Stimulated activated CD4-positive, alpha-beta T cell treated with anti-CD3 and anti-CD28 coated beads, TNF-alpha, amount 100 ng/mL, for 48 hours (primary cell): ENCODE results near the gene NCK2.

ENCODE experiments used
- DNase-seq, 3 donors: peaks; one replicate each; pipeline ENCODE4 v3.0.0-alpha.2; 2020; ENCODE audit warnings: low read depth in 3 of 3

Gene NCK2

GRCh38 chr2:105792561-105792960, 47.8 kb downstream of the NCK2 start:
- DNase-seq = no peak

- no peak for DNase-seq
Measured at GRCh38 chr2:105793196-105793975, 48.7 kb downstream of the NCK2 start.

GRCh38 chr2:105794926-105795574, 50.3 kb downstream of the NCK2 start:
- no peak for DNase-seq

- no peak for DNase-seq
Measured at GRCh38 chr2:105795575-105795934, 50.8 kb downstream of the NCK2 start.

- DNase-seq = no peak
Measured at GRCh38 chr2:105796131-105796638, 51.5 kb downstream of the NCK2 start.

- DNase-seq = no peak
Measured at GRCh38 chr2:105796791-105797190, 52.1 kb downstream of the NCK2 start.

GRCh38 chr2:105797298-105797819, 52.6 kb downstream of the NCK2 start:
- no peak for DNase-seq

GRCh38 chr2:105798595-105798994, 53.9 kb downstream of the NCK2 start:
- DNase-seq = no peak

- no peak for DNase-seq
Measured at GRCh38 chr2:105800036-105800713, 55.5 kb downstream of the NCK2 start.

- DNase-seq = no peak
Measured at GRCh38 chr2:105800953-105801635, 56.4 kb downstream of the NCK2 start.

GRCh38 chr2:105801961-105802360, 57.2 kb downstream of the NCK2 start:
- DNase-seq = no peak

- peak; percentile 48 to 66 (median 54) for DNase-seq
Measured at GRCh38 chr2:105802587-105802986, 57.9 kb downstream of the NCK2 start.

GRCh38 chr2:105803337-105803736, 58.6 kb downstream of the NCK2 start:
- no peak for DNase-seq

- no peak for DNase-seq
Measured at GRCh38 chr2:105803773-105804172, 59.1 kb downstream of the NCK2 start.

- DNase-seq = no peak
Measured at GRCh38 chr2:105804266-105804665, 59.6 kb downstream of the NCK2 start.

- DNase-seq = no peak
Measured at GRCh38 chr2:105806996-105807395, 62.3 kb downstream of the NCK2 start.

- DNase-seq = no peak
Measured at GRCh38 chr2:105808423-105809096, 63.8 kb downstream of the NCK2 start.

GRCh38 chr2:105809097-105809473, 64.4 kb downstream of the NCK2 start:
- DNase-seq = no peak

- DNase-seq = no peak
Measured at GRCh38 chr2:105809723-105810122, 65.0 kb downstream of the NCK2 start.

- no peak for DNase-seq
Measured at GRCh38 chr2:105812180-105813044, 67.7 kb downstream of the NCK2 start.

GRCh38 chr2:105813045-105813315, 68.3 kb downstream of the NCK2 start:
- no peak for DNase-seq
